ENCODE measurements around the gene KCNAB2.

The KCNAB2 gene

GRCh38 chr1:6010554-6010953 is 35.1 kb upstream of the KCNAB2 start:
- POLR2A ChIA-PET, result no interaction called here
- no peak for DNase-seq (ENCODE audit: extremely low spot score)
- no peak for TF ChIP-seq CTCF (IDR thresholded peaks at IDR 0.05; ENCODE audit: control extremely low read depth, extremely low read depth, low read depth, missing control alignments)
- CTCF ChIA-PET, result no interaction called here

- TF ChIP-seq CTCF (IDR thresholded peaks at IDR 0.05; ENCODE audit: control extremely low read depth, extremely low read depth, low read depth, missing control alignments), result no peak
- ChIA-PET POLR2A (no interaction called here), CTCF (interaction anchor here (1.0 kb wide), 1 partner anchor 30 kb away, joined by 3 read pairs; no protein-coding TSS in a partner anchor)
- DNase-seq (ENCODE audit: extremely low spot score), result no peak
Observed at GRCh38 chr1:6011161-6011945, 34.3 kb upstream of the KCNAB2 start.

- ChIA-PET POLR2A (no interaction called here), CTCF (interaction anchor here (1.0 kb wide), 1 partner anchor 30 kb away, joined by 3 read pairs; no protein-coding TSS in a partner anchor)
- no peak for DNase-seq (ENCODE audit: extremely low spot score)
- no peak for TF ChIP-seq CTCF (IDR thresholded peaks at IDR 0.05; ENCODE audit: control extremely low read depth, extremely low read depth, low read depth, missing control alignments)
Observed at GRCh38 chr1:6011946-6012258, 33.8 kb upstream of the KCNAB2 start.

GRCh38 chr1:6012529-6013318 is 33.0 kb upstream of the KCNAB2 start:
- ChIA-PET CTCF (no interaction called here), POLR2A (no interaction called here)
- DNase-seq (ENCODE audit: extremely low spot score), result no peak
- TF ChIP-seq CTCF (IDR thresholded peaks at IDR 0.05; ENCODE audit: control extremely low read depth, extremely low read depth, low read depth, missing control alignments), result no peak

GRCh38 chr1:6013491-6013890 is 32.2 kb upstream of the KCNAB2 start:
- TF ChIP-seq CTCF (IDR thresholded peaks at IDR 0.05; ENCODE audit: control extremely low read depth, extremely low read depth, low read depth, missing control alignments), result no peak
- POLR2A ChIA-PET, result no interaction called here
- CTCF ChIA-PET, result no interaction called here
- no peak for DNase-seq (ENCODE audit: extremely low spot score)

GRCh38 chr1:6014130-6014999 is 31.3 kb upstream of the KCNAB2 start:
- TF ChIP-seq CTCF (IDR thresholded peaks at IDR 0.05; ENCODE audit: control extremely low read depth, extremely low read depth, low read depth, missing control alignments), result no peak
- ChIA-PET POLR2A (no interaction called here), CTCF (interaction anchor here (1.3 kb wide), 1 partner anchor 11 kb away, joined by 3 read pairs; no protein-coding TSS in a partner anchor)
- DNase-seq (ENCODE audit: extremely low spot score), result no peak
